Uterus (tissue), 4 donors: ENCODE results near the gene LYRM4. TPM values are rescaled to one million over a fixed set of nuclear protein-coding genes. Genes with fewer than 3 reads are reported as not detected.

Source experiments
- DNase-seq, 2 donors: peaks; one replicate each; pipeline ENCODE4 v3.0.0-alpha.2; 2019 to 2020
- H3K27ac ChIP-seq, 2 donors: fragments of 200-600 bp; sonication (generic); 1 replicate in 1 of 2; 2 replicates in 1 of 2; pipeline ENCODE4 v1.5.1; 2016 to 2018
- H3K27me3 ChIP-seq, 2 donors: fragments of 200-600 bp; sonication (generic); one replicate each; pipeline ENCODE4 v1.5.1; 2018 to 2019; ENCODE audit warnings: control low read depth in 1 of 2
- H3K36me3 ChIP-seq, 2 donors: fragments of 200-600 bp; sonication (generic); one replicate each; pipeline ENCODE4 v1.5.1; 2019; ENCODE audit warnings: control low read depth in 1 of 2
- H3K4me1 ChIP-seq, 2 donors: fragments of 200-600 bp; sonication (generic); one replicate each; pipeline ENCODE4 v1.5.1; 2018 to 2019; ENCODE audit warnings: control low read depth in 1 of 2
- H3K4me3 ChIP-seq, 2 donors: fragments of 200-600 bp; sonication (generic); 1 replicate in 1 of 2; 2 replicates in 1 of 2; pipeline ENCODE4 v1.5.1; 2018 to 2019; ENCODE audit warnings: mild to moderate bottlenecking in 1 of 2
- H3K9me3 ChIP-seq, 2 donors: fragments of 200-600 bp; sonication (generic); one replicate each; pipeline ENCODE4 v1.5.1; 2019; ENCODE audit warnings: control low read depth in 1 of 2
- POLR2A ChIP-seq, 2 donors: fragments of 450-650 bp; IDR thresholded peaks; one replicate each; pipeline ENCODE4 v1.6.1; 2016; ENCODE audit warnings: antibody characterized with exemption in 2 of 2, mild to moderate bottlenecking in 1 of 2, moderate library complexity in 1 of 2
- intact Hi-C: fragments of 100-400 bp; cut with DNase I; formaldehyde crosslinking; loops from one replicate; pipeline ENCODE4 v1.15.1; 2023; ENCODE audit warnings: low total_unique reads
- total RNA-seq, 4 donors: library from RNA; depleted of rRNA in 3 of 4; stranded (reverse); fragments of >200 nt in 3 of 4; gene quantifications; one replicate each; pipeline versions ENCODE4 v1.1.0 to v1.2.4, GENCODE V29; 2014 to 2023
- TF ChIP-seq, protein P1 (sequence below), 4 experiments: fragments of 200-600 bp in 2 of 4; fragments of 450-650 bp in 2 of 4; sonication (generic) in 2 of 4; IDR thresholded peaks; one replicate each; pipeline ENCODE4 v1.5.1; 2016 to 2019; ENCODE audit warnings: antibody characterized with exemption in 4 of 4, mild to moderate bottlenecking in 2 of 4, moderate library complexity in 1 of 4
- donor health status: DM: yes; HTN: yes; CAD: no.

LYRM4 gene
- total RNA-seq, 4 donors from 2014 or later, result 3.1 to 33.0 (median 15.7) TPM

DNA sequence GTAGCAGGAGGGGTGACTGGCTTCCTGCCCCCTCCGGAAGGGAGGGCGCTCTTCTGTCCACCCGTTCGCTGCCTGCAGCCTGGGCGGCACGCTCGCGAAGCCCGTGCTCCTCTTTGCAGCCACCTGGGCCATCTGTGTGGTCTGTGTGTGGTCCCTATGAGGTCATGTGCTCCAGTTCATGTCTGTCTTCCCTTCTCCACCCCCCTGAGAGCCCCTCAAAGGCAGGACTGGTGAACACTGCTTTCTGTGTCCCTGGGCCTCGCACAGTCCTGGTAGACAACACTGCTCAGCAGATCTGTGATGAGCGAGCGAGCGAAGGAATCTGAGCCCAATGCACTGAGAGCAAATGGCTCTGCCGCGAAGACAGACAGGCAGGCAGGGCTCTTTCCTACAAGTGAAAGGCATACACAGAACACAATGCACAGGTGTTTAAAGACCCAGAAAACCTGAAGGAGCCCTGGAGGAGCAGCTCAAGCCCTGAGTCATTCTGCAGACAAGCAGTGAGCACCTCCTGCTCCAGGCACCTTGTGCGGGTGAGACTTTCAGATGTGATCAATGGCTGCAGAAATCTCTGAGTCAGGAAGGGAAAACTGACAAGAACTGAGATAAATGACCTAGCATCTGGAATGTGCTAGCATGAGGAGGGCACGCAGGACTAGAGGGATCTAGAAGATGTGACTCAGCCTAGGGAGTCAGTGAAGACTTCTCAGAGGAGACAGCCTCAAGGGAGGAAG, 148.5 kb downstream of the LYRM4 start:
- no peaks in the 10 kb centered on the region for H3K36me3 ChIP-seq
- DNase-seq, result no peak
- no peaks in the 10 kb centered on the region for H3K27me3 ChIP-seq
- intact Hi-C loops, result no loop called here
- H3K4me3 ChIP-seq, result no peak overlapping the region
- H3K27ac ChIP-seq, result no peak overlapping the region
- no peaks in the 10 kb centered on the region for H3K4me1 ChIP-seq
- no peaks in the 10 kb centered on the region for H3K9me3 ChIP-seq
- TF ChIP-seq POLR2A (IDR thresholded peaks at IDR 0.05), result no peak
- TF ChIP-seq, protein P1, sequence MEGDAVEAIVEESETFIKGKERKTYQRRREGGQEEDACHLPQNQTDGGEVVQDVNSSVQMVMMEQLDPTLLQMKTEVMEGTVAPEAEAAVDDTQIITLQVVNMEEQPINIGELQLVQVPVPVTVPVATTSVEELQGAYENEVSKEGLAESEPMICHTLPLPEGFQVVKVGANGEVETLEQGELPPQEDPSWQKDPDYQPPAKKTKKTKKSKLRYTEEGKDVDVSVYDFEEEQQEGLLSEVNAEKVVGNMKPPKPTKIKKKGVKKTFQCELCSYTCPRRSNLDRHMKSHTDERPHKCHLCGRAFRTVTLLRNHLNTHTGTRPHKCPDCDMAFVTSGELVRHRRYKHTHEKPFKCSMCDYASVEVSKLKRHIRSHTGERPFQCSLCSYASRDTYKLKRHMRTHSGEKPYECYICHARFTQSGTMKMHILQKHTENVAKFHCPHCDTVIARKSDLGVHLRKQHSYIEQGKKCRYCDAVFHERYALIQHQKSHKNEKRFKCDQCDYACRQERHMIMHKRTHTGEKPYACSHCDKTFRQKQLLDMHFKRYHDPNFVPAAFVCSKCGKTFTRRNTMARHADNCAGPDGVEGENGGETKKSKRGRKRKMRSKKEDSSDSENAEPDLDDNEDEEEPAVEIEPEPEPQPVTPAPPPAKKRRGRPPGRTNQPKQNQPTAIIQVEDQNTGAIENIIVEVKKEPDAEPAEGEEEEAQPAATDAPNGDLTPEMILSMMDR (IDR thresholded peaks at IDR 0.05), result no peak

DNA sequence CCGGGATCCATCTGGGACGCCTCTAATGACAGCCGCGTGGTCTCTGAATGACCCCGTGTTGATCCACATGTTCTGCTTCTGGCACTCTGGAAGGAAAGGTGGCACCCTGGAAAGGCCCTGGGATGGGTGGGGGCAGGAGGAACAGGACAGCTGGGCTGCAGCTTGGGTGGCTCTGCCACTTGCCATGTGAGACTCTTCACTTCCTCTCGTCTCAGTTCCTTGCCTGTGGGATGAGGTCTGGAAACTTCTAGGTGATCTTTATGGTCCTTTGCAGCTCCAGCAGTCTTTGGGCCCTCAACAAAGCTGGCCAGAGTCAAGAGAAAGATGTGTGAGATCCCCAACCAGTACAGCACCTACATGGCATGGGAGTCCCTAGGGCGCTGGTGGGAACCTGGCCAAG, 149.1 kb downstream of the LYRM4 start:
- no peak for DNase-seq

DNA sequence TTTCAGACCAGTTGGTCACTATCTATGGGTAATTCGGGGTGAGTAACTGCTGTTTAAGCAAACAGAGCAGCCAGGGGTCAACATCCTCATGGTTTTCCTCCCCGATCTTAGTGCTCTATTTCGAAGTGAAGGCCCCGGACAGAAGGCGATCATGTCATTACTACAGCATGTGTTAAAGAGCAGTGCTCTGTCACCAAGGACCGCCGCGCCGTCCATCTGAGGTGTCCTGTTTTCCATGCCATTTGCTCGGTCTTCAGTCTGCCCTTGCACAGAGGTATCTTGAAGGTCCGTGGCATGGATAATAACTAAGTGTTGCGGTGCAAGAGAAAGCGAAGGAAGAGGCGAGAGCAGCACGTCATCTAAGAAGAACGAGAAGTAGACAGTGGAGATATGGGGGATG, 150.5 kb downstream of the LYRM4 start:
- Histone ChIP-seq H3K4me3 (no peak overlapping the region), H3K27me3 (no peaks in the 10 kb centered on the region), H3K9me3 (no peaks in the 10 kb centered on the region), H3K27ac (no peak overlapping the region), H3K36me3 (no peaks in the 10 kb centered on the region), H3K4me1 (no peaks in the 10 kb centered on the region)
- TF ChIP-seq, protein P1 (IDR thresholded peaks at IDR 0.05), result no peak
- TF ChIP-seq POLR2A (IDR thresholded peaks at IDR 0.05), result no peak
- DNase-seq, result no peak
- intact Hi-C loops, result no loop called here

More for the DNA sequence above, 149.1 kb downstream of the LYRM4 start:
- Histone ChIP-seq H3K4me3 (no peak overlapping the region), H3K9me3 (no peaks in the 10 kb centered on the region), H3K27ac (no peak overlapping the region), H3K4me1 (no peaks in the 10 kb centered on the region), H3K36me3 (no peaks in the 10 kb centered on the region), H3K27me3 (no peaks in the 10 kb centered on the region)
- TF ChIP-seq, protein P1 (IDR thresholded peaks at IDR 0.05), result no peak
- TF ChIP-seq POLR2A (IDR thresholded peaks at IDR 0.05), result no peak
- intact Hi-C loops, result no loop called here

DNA sequence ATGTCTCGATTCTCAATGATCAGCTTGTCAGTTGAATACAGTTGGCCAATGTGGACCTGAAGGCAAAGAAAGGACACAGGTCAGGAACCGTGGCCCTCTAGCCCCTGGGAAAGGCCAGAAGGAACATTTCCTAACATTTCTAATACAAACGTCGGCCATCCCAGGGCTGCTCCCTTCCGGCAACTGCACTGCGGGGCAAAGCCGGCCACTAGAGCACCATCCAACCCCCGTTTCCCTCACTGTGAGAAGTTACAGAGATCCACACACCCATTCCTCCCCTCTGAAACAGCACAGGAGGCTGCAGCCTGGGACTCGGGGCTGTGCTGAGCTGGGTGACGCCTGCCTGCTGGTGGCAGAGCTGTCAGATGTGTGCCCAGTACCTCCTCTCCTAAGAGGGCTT, 151.3 kb downstream of the LYRM4 start:
- TF ChIP-seq, protein P1 (IDR thresholded peaks at IDR 0.05), result no peak
- no peak for TF ChIP-seq POLR2A (IDR thresholded peaks at IDR 0.05)
- intact Hi-C loops, result no loop called here
- Histone ChIP-seq H3K36me3 (no peaks in the 10 kb centered on the region), H3K9me3 (no peaks in the 10 kb centered on the region), H3K27ac (no peak overlapping the region), H3K27me3 (no peaks in the 10 kb centered on the region), H3K4me1 (no peaks in the 10 kb centered on the region), H3K4me3 (no peak overlapping the region)
- no peak for DNase-seq

DNA sequence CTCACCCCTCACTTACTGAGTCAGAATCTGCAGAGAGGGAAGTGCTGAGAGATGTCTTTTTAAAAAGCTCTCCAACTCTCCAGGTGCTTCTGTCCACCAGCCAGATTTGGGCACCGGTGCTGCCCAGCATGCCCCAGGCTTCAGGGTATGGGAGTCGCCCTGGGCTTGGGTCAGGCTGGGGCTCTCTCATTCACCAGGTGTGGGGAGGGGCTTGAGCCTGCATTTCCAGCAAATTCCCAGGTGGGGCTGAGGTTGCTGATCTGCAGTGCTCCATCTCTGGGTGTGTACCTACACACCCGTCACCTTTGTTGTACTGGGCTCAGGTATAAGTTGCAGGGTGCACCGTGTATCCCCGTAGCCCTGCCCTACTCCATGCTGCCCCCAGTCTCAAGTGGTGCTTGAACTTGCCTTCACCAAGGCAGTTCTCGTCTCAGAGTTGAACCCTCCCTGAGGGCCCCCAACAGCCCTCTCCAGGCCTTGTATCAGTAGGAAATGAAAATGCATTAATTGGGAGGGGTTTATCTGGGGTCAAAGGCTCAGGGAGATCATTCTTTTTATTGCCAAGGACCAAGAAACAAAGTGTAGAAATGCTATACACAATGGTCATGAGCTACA, 152.1 kb downstream of the LYRM4 start:
- Histone ChIP-seq H3K9me3 (no peaks in the 10 kb centered on the region), H3K27ac (no peak overlapping the region), H3K36me3 (no peaks in the 10 kb centered on the region), H3K4me1 (no peaks in the 10 kb centered on the region), H3K4me3 (no peak overlapping the region), H3K27me3 (no peaks in the 10 kb centered on the region)
- intact Hi-C loops, result no loop called here
- DNase-seq, result no peak
- TF ChIP-seq POLR2A (IDR thresholded peaks at IDR 0.05), result no peak
- TF ChIP-seq, protein P1 (IDR thresholded peaks at IDR 0.05), result no peak
